AG08395 (cell line): ENCODE data around the gene RPS10.
A peak's percentile ranks its signal among the peaks of the same experiment; 100 is the strongest.
"Not testable (repeated sequence)": the region's sequence is repeated elsewhere in the genome, so short reads cannot be mapped to it uniquely, and the experiment has no call there.

Experiments
- DNase-seq: peaks from one replicate; pipeline ENCODE4 v3.0.0; 2012; ENCODE audit warnings: mixed read lengths, low spot score

Gene RPS10

DNA sequence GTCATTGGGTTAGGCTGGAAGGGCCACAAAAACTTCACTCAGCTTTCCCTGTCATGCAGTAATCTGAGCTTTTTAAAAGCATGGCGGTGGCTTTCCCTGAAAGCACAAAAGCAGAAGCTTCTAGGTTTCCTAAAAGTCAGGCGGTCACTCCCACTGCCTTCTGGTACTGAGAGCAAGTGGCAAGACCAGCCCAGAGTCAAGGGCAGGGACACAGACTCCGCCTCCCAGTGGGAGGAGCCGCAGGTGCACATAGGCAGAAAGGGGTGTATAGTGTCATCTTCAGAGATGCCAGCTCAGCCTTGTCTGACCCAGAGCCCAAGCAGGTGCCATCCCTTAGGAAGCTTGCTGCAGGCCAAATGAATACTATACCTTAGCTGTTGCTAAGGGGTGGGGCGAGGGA, 22.0 kb upstream of the RPS10 start:
- no peak for DNase-seq

DNA sequence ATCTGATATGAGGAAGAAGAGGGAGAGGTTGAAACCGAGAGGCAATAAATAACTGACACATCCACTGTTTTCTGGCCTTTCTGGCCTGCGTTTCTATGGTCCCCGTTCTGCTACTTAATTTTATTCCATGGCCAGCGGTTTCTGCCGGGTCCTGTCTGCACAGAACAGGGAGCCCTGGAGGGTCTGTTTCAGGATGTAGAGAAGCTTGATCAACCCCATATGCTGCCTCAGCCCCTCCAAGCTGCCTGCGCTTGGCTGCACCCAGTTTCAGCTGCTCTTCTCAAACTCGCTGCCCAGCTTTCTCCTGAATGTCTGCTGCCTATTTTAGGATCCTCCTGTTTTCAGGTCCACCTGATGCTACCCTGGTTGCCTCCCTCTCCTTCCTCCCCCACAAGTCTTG, 21.5 kb upstream of the RPS10 start:
- no peak for DNase-seq

DNA sequence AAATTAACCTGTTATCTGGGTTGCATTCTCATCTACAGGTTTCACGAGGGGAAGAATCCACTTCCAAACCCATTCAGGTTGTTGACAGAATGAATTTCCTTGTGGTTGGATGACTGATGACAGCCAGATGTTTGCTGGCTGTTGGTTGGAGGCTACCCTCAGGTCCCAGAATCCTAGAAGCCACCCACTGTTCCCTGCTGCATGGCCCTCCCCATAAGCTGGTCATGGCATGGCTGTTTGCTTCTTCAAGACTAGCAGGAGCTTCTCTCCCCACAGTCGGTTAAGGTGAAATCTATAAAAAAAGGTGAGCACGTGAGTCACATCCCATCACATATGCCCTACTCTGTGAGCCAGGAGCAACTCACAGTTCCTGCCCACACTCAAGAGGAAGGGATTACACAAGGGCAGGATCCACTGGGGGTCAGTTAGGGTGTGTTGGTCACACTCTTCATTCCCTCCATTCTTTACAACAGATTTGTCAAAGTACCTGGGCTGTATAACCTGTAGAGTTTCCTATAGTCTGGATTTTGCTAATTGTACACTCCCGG, 19.5 kb upstream of the RPS10 start:
- no peak for DNase-seq

- no peak for DNase-seq
These were observed 15.7 kb upstream of the RPS10 start for GRCh38 chr6:34441526-34441925.

DNA sequence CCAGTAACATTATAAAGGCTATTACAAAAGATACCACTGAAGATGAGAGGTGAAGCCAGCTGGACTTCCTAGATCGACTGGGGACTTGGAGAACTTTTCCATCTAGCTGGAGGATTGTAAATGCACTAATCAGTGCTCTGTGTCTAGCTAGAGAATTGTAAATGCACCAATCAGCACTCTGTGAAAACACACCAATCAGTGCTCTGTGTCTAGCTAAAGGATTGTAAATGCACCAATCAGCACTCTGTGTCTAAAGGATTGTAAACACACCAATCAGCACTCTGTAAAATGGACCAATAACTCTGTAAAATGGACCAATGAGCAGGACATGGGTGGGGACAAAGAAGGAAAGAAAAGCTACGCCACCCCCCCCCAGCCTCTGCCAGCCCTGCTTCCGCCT, 13.6 kb upstream of the RPS10 start:
- DNase-seq: no peak

DNA sequence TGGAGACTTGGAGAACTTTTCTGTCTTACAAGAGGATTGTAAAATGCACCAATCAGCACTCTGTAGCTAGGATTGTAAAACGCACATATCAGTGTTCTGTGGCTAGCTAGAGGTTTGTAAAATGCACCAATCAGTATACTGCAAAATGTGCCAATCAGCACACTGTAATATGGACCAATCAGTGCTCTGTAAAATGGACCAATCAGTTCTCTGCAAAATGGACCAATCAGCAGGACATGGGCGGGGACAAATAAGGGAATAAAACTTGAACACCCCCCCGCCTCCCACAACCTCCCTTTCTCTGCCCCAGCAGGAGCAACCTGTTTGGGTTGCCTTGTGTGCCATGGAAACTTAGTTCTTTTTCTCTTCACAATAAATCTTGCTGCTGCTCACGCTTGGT, 12.8 kb upstream of the RPS10 start:
- no peak for DNase-seq

DNA sequence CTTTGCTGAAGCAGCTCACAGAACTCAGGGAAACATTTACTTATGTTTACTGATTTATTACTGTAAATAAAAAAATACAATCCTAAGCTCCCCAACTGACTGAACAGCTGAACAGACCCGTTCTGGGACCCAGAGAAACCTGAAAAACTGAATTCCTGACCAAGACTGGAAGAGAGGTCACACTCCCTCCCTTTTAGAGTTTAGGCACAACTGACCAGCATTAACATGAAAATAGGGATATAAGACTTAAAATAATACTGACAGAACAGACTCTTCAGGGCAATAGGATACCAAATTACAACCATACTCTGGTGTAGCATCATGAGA, 11.7 kb upstream of the RPS10 start:
- no peak for DNase-seq

- DNase-seq: no peak
These were observed 11.2 kb upstream of the RPS10 start for GRCh38 chr6:34436803-34437643.

GRCh38 chr6:34435916-34436315, 10.0 kb upstream of the RPS10 start:
- no peak for DNase-seq

- no peak for DNase-seq
These were observed 754 bp downstream of the RPS10 start for GRCh38 chr6:34425132-34425497.

DNA sequence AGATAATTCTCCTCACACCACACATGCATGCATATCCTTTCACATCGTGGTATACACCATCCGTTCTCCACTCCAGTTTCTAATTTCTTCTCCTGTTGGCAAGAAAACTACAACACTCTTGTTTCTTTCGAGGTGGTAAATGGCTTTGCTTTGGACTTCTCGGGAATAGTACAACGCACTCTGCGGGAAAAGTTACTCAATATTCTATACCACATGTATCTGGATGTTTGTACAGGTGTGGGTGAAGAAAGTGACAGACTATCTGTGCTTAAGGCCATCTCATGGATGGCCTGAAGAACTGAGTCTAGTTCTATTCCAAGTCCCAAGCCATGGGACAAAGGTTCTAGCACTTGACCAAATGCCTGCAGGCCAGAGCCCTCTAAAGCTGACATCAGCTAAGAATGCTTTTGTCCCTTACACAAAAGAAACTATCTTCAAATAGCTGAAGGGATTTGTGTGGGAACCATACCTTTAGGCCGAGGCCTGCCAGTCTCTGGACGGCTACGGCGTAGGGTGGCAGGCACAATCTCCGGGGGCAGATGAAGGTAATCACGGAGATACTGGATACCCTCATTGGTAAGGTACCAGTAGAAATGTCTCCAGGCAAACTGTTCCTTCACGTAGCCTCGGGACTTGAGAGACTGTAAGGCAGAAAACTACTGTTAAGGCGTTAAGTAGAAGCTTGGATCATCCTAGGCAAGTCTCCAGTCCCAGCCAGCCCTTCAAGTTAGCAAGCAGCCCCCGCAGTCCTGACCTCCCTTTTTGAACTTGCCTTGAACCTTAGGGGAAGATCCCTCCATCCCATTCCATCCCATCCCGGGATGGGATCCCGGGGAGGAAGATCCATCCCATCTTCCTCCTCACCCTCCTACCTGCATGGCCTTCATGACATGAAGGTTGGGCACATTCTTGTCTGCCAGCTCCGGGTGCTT, 1.4 kb downstream of the RPS10 start:
- no peak for DNase-seq

- DNase-seq: no peak
These were observed 2.6 kb downstream of the RPS10 start for GRCh38 chr6:34423254-34423653.

DNA sequence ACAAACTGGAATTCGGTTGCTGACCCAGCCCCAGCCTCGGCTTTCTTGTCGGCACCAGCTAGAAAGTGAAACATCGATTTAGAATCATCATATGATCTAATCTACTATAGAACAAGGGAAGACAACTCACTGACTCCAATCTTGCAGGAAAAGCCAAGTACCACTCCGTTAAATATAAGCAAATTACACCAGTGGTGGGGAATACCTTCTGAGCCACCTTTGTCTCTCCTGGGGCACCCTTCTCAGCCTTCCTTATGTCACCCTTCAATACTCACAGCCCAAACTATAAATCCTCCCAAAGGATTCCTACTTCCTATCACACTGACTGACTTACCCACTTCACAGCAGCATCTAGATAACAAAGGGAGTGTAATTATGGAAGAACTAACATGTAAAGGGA, 7.5 kb downstream of the RPS10 start:
- DNase-seq: no peak

- no peak for DNase-seq
These were observed 8.9 kb downstream of the RPS10 start for GRCh38 chr6:34416877-34417371.

GRCh38 chr6:34414999-34415858, 10.6 kb downstream of the RPS10 start:
- peak; percentile 80 for DNase-seq

- DNase-seq: no peak
These were observed 13.1 kb downstream of the RPS10 start for GRCh38 chr6:34412643-34413214.

GRCh38 chr6:34412016-34412415, 13.9 kb downstream of the RPS10 start:
- no peak for DNase-seq

GRCh38 chr6:34407915-34408314, 18.0 kb downstream of the RPS10 start:
- not testable (repeated sequence) for DNase-seq

DNA sequence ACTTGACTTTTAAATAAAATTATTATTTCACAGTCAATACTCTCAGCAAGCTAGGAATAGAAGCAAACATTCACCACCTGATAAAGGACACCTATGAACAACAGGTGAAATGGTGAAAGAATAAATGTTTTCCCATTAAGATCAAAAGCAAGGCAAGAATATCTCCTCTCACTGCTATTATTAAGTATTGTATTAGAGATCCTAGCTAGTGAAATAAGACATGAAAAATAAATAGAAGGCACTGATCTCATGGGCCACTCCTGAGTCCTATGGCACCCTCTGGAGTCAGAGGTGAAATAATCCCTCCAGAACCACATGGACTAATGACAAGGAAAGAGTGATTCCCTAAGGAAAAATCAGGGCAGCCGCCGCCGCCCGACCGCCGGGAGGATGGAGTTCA, 29.4 kb downstream of the RPS10 start:
- DNase-seq: no peak

- no peak for DNase-seq
These were observed 31.9 kb downstream of the RPS10 start for GRCh38 chr6:34393966-34394305.

DNA sequence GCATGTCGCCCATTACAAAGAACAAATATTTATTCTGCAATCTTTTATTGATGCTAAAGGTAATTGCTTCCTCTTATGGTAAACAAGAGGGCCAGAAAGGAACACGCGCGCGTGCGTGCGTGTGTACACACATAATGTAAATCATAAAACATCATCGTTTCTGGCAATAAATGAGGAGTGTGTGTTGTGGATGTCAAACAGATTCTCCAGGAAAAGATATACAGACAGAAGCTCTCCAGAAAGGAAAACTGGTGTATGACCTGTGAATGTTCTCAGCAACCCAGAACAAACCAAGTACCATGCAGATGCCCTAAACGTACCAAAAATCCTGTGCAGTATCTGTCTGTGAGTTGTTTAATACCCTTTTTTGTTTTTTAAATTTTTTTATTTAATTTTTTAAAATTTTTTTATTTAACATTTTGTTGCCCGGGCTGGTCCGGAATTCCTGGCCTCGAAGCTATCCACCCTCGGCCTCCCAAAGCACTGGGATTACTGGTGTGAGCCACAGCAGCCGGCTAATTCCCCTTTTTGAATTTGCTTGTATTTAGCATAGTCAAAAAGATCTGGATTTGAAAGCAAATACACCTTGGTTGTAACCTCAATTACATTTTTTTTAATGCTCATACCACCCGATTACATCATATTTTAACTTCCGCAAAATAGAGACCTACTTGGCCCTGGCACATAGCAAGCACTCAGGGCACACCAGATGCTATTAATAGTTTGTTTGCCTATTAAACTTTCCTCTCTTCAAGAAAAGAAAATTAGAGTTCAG, 32.5 kb downstream of the RPS10 start:
- DNase-seq: no peak
